Upper lobe of right lung (tissue), 1 donor: ENCODE data around the gene CHD6. TPM values are rescaled to one million over a fixed set of nuclear protein-coding genes. Genes with fewer than 3 reads are reported as not detected.

ENCODE experiments used
- ATAC-seq: fragments of 200-7000 bp; cut with Tn5 transposase; one replicate; pipeline ENCODE4 v1.9.1; 2020; ENCODE audit warnings: mild to moderate bottlenecking, moderate library complexity
- DNase-seq: peaks from one replicate; pipeline ENCODE4 v3.0.0-alpha.2; 2020
- H3K27ac ChIP-seq: fragments of 200-600 bp; one replicate; pipeline ENCODE4 v1.8.0; 2022
- H3K27me3 ChIP-seq: fragments of 200-600 bp; one replicate; pipeline ENCODE4 v1.8.0; 2022; ENCODE audit warnings: mild to moderate bottlenecking
- H3K36me3 ChIP-seq: fragments of 200-600 bp; one replicate; pipeline ENCODE4 v1.8.0; 2022
- H3K4me1 ChIP-seq: fragments of 200-600 bp; one replicate; pipeline ENCODE4 v1.8.0; 2022
- H3K4me3 ChIP-seq: fragments of 200-600 bp; one replicate; pipeline ENCODE4 v1.8.0; 2022; ENCODE audit warnings: mild to moderate bottlenecking
- H3K9me3 ChIP-seq: fragments of 200-600 bp; one replicate; pipeline ENCODE4 v1.8.0; 2022
- CTCF ChIP-seq: fragments of 200-600 bp; IDR thresholded peaks from one replicate; pipeline ENCODE4 v1.8.0; 2022; ENCODE audit warnings: antibody characterized with exemption
- intact Hi-C: fragments of 100-400 bp; cut with DNase I; formaldehyde crosslinking; loops from one replicate; pipeline ENCODE4 v1.11.0; 2022
- total RNA-seq: library from RNA; stranded (reverse); fragmentation: NEBNext Ultra II Directional; extraction: Animal tissue kit (Norgen Biotek cat#: 25700); gene quantifications from one replicate; pipeline ENCODE4 v1.2.1, GENCODE V29; 2021
- donor health status: DM: no; HTN: yes; CAD: no; lungs with severe emphysema.

Gene CHD6
- total RNA-seq, 1 donor from 2014 or later = 42.3 TPM

- intact Hi-C loops = no loop called here
- H3K4me3 ChIP-seq = no peak overlapping the region
- no peaks in the 10 kb centered on the region for H3K9me3 ChIP-seq
- DNase-seq (no peak), ATAC-seq (no peak)
- H3K27me3 ChIP-seq = peaks cover 37% of the 10 kb centered on the region
- no peaks in the 10 kb centered on the region for H3K36me3 ChIP-seq
- H3K4me1 ChIP-seq = peaks cover 6% of the 10 kb centered on the region
- no peak for TF ChIP-seq CTCF
- H3K27ac ChIP-seq = no peak overlapping the region
Observed at GRCh38 chr20:41370176-41370575, 248.0 kb downstream of the CHD6 start.

GRCh38 chr20:41369673-41370072, 248.5 kb downstream of the CHD6 start:
- Histone ChIP-seq H3K27me3 (peaks cover 42% of the 10 kb centered on the region), H3K27ac (no peak overlapping the region), H3K4me3 (no peak overlapping the region), H3K9me3 (no peaks in the 10 kb centered on the region), H3K36me3 (no peaks in the 10 kb centered on the region), H3K4me1 (peaks cover 6% of the 10 kb centered on the region)
- intact Hi-C loops = no loop called here
- ATAC-seq (no peak), DNase-seq (no peak)
- TF ChIP-seq CTCF = no peak

- Histone ChIP-seq H3K9me3 (no peaks in the 10 kb centered on the region), H3K27ac (no peak overlapping the region), H3K4me1 (peaks cover 6% of the 10 kb centered on the region), H3K27me3 (peaks cover 42% of the 10 kb centered on the region), H3K4me3 (no peak overlapping the region), H3K36me3 (no peaks in the 10 kb centered on the region)
- intact Hi-C loops = no loop called here
- DNase-seq (no peak), ATAC-seq (no peak)
- TF ChIP-seq CTCF = no peak
Observed at GRCh38 chr20:41367956-41368355, 250.2 kb downstream of the CHD6 start.

- DNase-seq (no peak), ATAC-seq (no peak)
- Histone ChIP-seq H3K4me3 (no peak overlapping the region), H3K36me3 (no peaks in the 10 kb centered on the region), H3K4me1 (peaks cover 6% of the 10 kb centered on the region), H3K27ac (no peak overlapping the region), H3K9me3 (no peaks in the 10 kb centered on the region), H3K27me3 (peaks cover 42% of the 10 kb centered on the region)
- intact Hi-C loops = no loop called here
- no peak for TF ChIP-seq CTCF
Observed at GRCh38 chr20:41367393-41367695, 250.8 kb downstream of the CHD6 start.

- ATAC-seq = no peak
- H3K27ac ChIP-seq = no peak within 1 kb of the TSS
- TF ChIP-seq CTCF = no peak
- H3K4me3 ChIP-seq = peak within 1 kb of the TSS; percentile 10
- H3K36me3 ChIP-seq = no peaks in the 10 kb centered on the region
- peaks cover 6% of the 10 kb centered on the region for H3K4me1 ChIP-seq
- intact Hi-C loops = no loop called here
- DNase-seq = no peak
- H3K9me3 ChIP-seq = no peaks in the 10 kb centered on the region
- H3K27me3 ChIP-seq = peaks cover 42% of the 10 kb centered on the region
Observed at GRCh38 chr20:41366546-41367392, 251.4 kb downstream of the CHD6 start, which contains the start of gene EMILIN3. TSS of gene EMILIN3 (minus strand) at chr20:41366818. CDS start at chr20:41366634, 184 bp downstream.
